ENCODE results near the gene ZNF687. TPM values are rescaled to one million over a fixed set of nuclear protein-coding genes. Genes with fewer than 3 reads are reported as not detected.

ZNF687 gene
- total and polyA plus RNA-seq, 2 of the 4 experiments (the other 2 are of a cell fraction) = 5.7 to 10.8 TPM

DNA sequence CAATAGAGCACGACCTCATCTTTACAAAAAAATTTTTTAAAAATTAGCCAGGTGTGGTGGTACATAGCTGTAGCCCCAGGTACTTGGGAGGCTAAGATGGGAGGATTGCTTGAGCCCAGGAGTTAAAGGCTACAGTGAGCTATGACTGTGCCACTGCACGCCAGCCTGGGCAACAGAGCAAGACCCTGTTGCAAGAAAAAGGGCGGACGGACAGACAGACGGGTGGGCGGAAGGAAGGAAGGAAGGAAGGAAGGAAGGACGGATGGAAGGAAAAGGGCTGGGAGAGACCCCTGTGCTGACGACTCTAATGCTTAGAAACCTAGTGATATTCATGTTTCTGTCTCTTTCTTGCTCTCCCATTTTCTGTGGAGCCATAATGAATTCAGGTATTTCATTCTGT lies 30.7 kb downstream of the ZNF687 start:
- Histone ChIP-seq H3K9ac (ENCODE audit: low read depth, low read length) (no peak overlapping the region), H2AK5ac (ENCODE audit: low read depth, low read length) (peak overlapping the region; percentile 69), H3K56ac (ENCODE audit: extremely low read depth, insufficient read depth, low read length) (no peak overlapping the region), H3K27me3 (ENCODE audit: control insufficient read depth, insufficient read depth, low read length) (no peaks in the 10 kb centered on the region), H3K36me3 (ENCODE audit: control insufficient read depth, insufficient read depth, low read length) (peaks cover 41% of the 10 kb centered on the region), H2AK9ac (replicated peaks; ENCODE audit: low read depth, low read length, poor library complexity) (no peak overlapping the region), H3K9me1 (ENCODE audit: insufficient read depth, low read length) (peaks cover 56% of the 10 kb centered on the region), H4K8ac (ENCODE audit: low read depth in 2 of 2, low read length in 2 of 2) (no peak overlapping the region; a peak in 1 of 4 replicates), H2BK120ac (ENCODE audit: low read depth, low read length) (peak overlapping the region; percentile 85), H3K14ac (replicated peaks; ENCODE audit: low read depth, low read length) (peak overlapping the region; percentile 38; the same call in 1 of the 2 replicates), H4K5ac (ENCODE audit: low read depth, low read length) (no peak overlapping the region), H3K9me3 (ENCODE audit: control insufficient read depth, insufficient read depth, low read length) (no peaks in the 10 kb centered on the region), H3K4ac (ENCODE audit: low read depth, low read length) (peak overlapping the region; percentile 78), H3K27ac (ENCODE audit: insufficient read depth, low read length) (peak overlapping the region; percentile 58), H3K23ac (ENCODE audit: low read depth, low read length) (peak overlapping the region; percentile 74; the same call in 1 of the 2 replicates), H4K20me1 (ENCODE audit: insufficient read depth, low read length) (peaks cover 54% of the 10 kb centered on the region), H3K79me1 (ENCODE audit: low read depth in 1 of 2, low read length in 2 of 2) (peaks cover 40 to 91% of the 10 kb centered on the region in 2 experiments), H2BK5ac (ENCODE audit: low read depth, low read length, poor library complexity, severe bottlenecking) (peak overlapping the region; percentile 57), H3K4me2 (ENCODE audit: low read depth, low read length) (no peak overlapping the region), H3K18ac (ENCODE audit: low read depth, low read length) (no peak overlapping the region), H3K4me1 (ENCODE audit: control insufficient read depth, insufficient read depth, low read length) (peaks cover 39% of the 10 kb centered on the region), H3K4me3 (ENCODE audit: insufficient read depth, low read depth, low read length) (no peak overlapping the region), H4K91ac (ENCODE audit: insufficient read depth, low read depth, low read length) (peak overlapping the region; percentile 26; the same call in 1 of the 2 replicates), H2BK20ac (ENCODE audit: low read depth, low read length) (peak overlapping the region; percentile 38; the same call in 1 of the 2 replicates), H2BK15ac (ENCODE audit: low read depth, low read length) (peak overlapping the region; percentile 82; the same call in 2 of the 3 replicates), H2AFZ (replicated peaks; ENCODE audit: low read length, poor library complexity) (no peak overlapping the region)
- ChIA-PET CTCF (no interaction called here), POLR2A (ENCODE audit: unreplicated experiment) (interaction anchor here (0.6 kb wide), 1 partner anchor 13 kb away, joined by 3 read pairs; no protein-coding TSS in a partner anchor)
- dilution Hi-C loops (cut with HindIII; ENCODE audit: low sequenced_read_pairs, unreplicated experiment) (no loop called here), in situ Hi-C loops (cut with MboI; ENCODE audit: low sequenced_read_pairs) (loop anchor here (25.0 kb wide), 1 partner anchor 674 kb away; the partner anchor contains the start of gene S100A10), intact Hi-C loops (cut with micrococcal nuclease) (no loop called here)
- ATAC-seq (ENCODE audit: low read depth) (no peak), DNase-seq (no peak)
- TF ChIP-seq, protein P1, sequence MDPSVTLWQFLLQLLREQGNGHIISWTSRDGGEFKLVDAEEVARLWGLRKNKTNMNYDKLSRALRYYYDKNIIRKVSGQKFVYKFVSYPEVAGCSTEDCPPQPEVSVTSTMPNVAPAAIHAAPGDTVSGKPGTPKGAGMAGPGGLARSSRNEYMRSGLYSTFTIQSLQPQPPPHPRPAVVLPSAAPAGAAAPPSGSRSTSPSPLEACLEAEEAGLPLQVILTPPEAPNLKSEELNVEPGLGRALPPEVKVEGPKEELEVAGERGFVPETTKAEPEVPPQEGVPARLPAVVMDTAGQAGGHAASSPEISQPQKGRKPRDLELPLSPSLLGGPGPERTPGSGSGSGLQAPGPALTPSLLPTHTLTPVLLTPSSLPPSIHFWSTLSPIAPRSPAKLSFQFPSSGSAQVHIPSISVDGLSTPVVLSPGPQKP (IDR thresholded peaks at IDR 0.05; ENCODE audit: borderline replicate concordance, low read depth, low read length) = no peak
- TF ChIP-seq CEBPB (IDR thresholded peaks at IDR 0.05; ENCODE audit: low read depth, low read length) = no peak
- TF ChIP-seq, protein P2, sequence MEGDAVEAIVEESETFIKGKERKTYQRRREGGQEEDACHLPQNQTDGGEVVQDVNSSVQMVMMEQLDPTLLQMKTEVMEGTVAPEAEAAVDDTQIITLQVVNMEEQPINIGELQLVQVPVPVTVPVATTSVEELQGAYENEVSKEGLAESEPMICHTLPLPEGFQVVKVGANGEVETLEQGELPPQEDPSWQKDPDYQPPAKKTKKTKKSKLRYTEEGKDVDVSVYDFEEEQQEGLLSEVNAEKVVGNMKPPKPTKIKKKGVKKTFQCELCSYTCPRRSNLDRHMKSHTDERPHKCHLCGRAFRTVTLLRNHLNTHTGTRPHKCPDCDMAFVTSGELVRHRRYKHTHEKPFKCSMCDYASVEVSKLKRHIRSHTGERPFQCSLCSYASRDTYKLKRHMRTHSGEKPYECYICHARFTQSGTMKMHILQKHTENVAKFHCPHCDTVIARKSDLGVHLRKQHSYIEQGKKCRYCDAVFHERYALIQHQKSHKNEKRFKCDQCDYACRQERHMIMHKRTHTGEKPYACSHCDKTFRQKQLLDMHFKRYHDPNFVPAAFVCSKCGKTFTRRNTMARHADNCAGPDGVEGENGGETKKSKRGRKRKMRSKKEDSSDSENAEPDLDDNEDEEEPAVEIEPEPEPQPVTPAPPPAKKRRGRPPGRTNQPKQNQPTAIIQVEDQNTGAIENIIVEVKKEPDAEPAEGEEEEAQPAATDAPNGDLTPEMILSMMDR (conservative IDR thresholded peaks at IDR 0.05; ENCODE audit: low read depth, low read length) = no peak
- TF ChIP-seq MAFK (IDR thresholded peaks at IDR 0.05; ENCODE audit: low read depth, low read length) = no peak
- BruUV-seq (replicated peaks) = no TSS peak
- 100% methylated on average over 3 of the region's 8 CpGs; no CpG with 5 or more reads in 1 of the 2 experiments for WGBS, 2 experiments (ENCODE audit: extremely low coverage in 2 of 2, insufficient read length in 1 of 2)

Measured in IMR-90 (cell line).